Measurements from ENCODE around the gene VSIG10L. TPM values are rescaled to one million over a fixed set of nuclear protein-coding genes. Genes with fewer than 3 reads are reported as not detected.

The VSIG10L gene
- total RNA-seq, 1 experiment from 2014 or later: 4.6 TPM

DNA sequence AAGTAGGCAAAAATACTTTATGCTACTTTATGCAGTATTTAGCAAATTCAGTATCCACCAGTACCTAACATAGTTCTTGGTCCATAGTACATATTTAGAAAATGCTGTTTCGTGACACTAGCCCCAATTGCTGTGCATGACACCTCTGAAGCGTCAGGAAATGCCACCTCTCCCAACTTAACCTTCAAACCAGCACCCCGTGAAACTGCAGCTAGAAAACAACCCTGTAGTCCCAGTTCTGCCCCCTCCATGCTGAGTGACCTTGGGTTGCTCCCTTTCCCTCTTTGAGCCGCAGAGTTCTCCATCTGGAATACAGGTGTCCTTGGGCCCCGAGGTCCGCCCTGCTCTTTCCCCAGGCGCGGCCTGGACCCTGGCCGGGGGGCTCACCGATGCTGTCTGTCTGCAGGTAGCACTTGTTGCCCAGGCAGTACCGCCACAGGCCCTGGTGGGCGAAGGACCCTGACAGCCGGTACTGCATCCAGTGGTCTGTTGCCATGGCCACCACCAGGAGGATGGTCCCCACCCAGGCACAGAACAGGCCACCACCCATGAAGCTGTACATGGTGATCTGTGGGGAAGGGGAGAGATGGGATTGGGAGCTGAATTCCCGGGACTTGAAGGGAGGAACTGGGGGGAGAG lies 45.1 kb upstream of the VSIG10L start:
- CTCF ChIA-PET: no interaction called here
- Histone ChIP-seq H3K27me3 (ENCODE audit: insufficient read depth, low read length) (no peaks in the 10 kb centered on the region), H3K79me2 (ENCODE audit: insufficient read depth, low read length) (no peaks in the 10 kb centered on the region), H3K4me2 (ENCODE audit: low read length) (no peak overlapping the region), H4K20me1 (ENCODE audit: insufficient read depth) (no peaks in the 10 kb centered on the region), H3K9me2 (ENCODE audit: insufficient read depth) (no peaks in the 10 kb centered on the region), H3K27ac (ENCODE audit: low read depth, low read length) (no peak overlapping the region), H3K36me3 (ENCODE audit: control insufficient read depth in 1 of 2, insufficient read depth in 2 of 2, low read length in 2 of 2) (no peaks in the 10 kb centered on the region), H3K4me1 (ENCODE audit: control insufficient read depth in 1 of 2, insufficient read depth in 2 of 2, low read length in 2 of 2) (no peaks in the 10 kb centered on the region), H2AFZ (ENCODE audit: low read depth, low read length, poor library complexity, severe bottlenecking) (no peak overlapping the region), H3K9me3 (ENCODE audit: control insufficient read depth in 1 of 2, insufficient read depth in 1 of 2, low read depth in 1 of 2, low read length in 2 of 2) (no peaks in the 10 kb centered on the region), H3K4me3 (replicated peaks in 1 of 2; ENCODE audit: low read depth in 1 of 2, low read length in 2 of 2) (no peak overlapping the region), H3K9ac (ENCODE audit: low read length) (no peak overlapping the region)
- ATAC-seq (no peak), DNase-seq (ENCODE audit: low read depth, low spot score) (no peak)
- RAD21 ChIA-PET (ENCODE audit: low non-redundant PET in 1 of 2, low total read pairs in 2 of 2, uncharacterized antibody in 2 of 2, unreplicated experiment in 2 of 2): no interaction called here
- no TSS peak for BruUV-seq (replicated peaks)
- intact Hi-C loops (cut with micrococcal nuclease): no loop called here
- POLR2A ChIA-PET: no interaction called here
- TF ChIP-seq ZNF274 (IDR thresholded peaks at IDR 0.05; ENCODE audit: low read depth, low read length): no peak
- TF ChIP-seq EGR1 (IDR thresholded peaks at IDR 0.05; ENCODE audit: low read depth): no peak
- no peak for TF ChIP-seq TCF7L2 (IDR thresholded peaks at IDR 0.05; ENCODE audit: borderline replicate concordance, extremely low read depth, insufficient read depth, insufficient read length)
- no peak for TF ChIP-seq RAD21 (IDR thresholded peaks at IDR 0.05; ENCODE audit: low read depth)
- TF ChIP-seq ATF3 (IDR thresholded peaks at IDR 0.05): no peak
- TF ChIP-seq SIN3A (IDR thresholded peaks at IDR 0.05; ENCODE audit: low read depth): no peak
- no peak for TF ChIP-seq JUND (IDR thresholded peaks at IDR 0.05)
- no peak for TF ChIP-seq CTCF (IDR thresholded peaks at IDR 0.05 in 2 of 3, conservative IDR thresholded peaks at IDR 0.05 in 1 of 3; ENCODE audit: borderline replicate concordance in 1 of 3, insufficient read depth in 1 of 3, low read depth in 2 of 3, low read length in 2 of 3)
- TF ChIP-seq FOSL1 (IDR thresholded peaks at IDR 0.05; ENCODE audit: low read depth): no peak

Measured in HCT116 (cell line).